H1 (cell line): ENCODE data around the gene ARHGEF12. TPM values are rescaled to one million over a fixed set of nuclear protein-coding genes. Genes with fewer than 3 reads are reported as not detected.
A peak's percentile ranks its signal among the peaks of the same experiment; 100 is the strongest.

Source experiments
- CTCF ChIA-PET: fragments of 300-600 bp; sonication (Branson Sonifier 250); formaldehyde crosslinking; loops from one replicate; lab custom pipeline; 2021; ENCODE audit not compliant: partially characterized antibody; lab: Charles Lee
- POLR2A ChIA-PET: fragments of 300-600 bp; sonication (Branson Sonifier 250); formaldehyde crosslinking; loops from one replicate; lab custom pipeline; 2021; ENCODE audit warnings: inconsistent platforms; ENCODE audit not compliant: partially characterized antibody; lab: Charles Lee
- DNase-seq, 2 experiments: peaks; one replicate each; pipeline versions ENCODE4 v3.0.0 to v3.0.0-alpha.2; 2010 to 2022; ENCODE audit warnings: low spot score in 2 of 2, low read depth in 1 of 2, mixed read lengths in 1 of 2
- FAIRE-seq: peaks from 2 replicates; lab custom pipeline; 2011; peaks lifted over from hg19 to GRCh38; lab: Jason Lieb, UNC
- H2AFZ ChIP-seq: 2 replicates; pipeline ENCODE4 v1.8.1; 2012; ENCODE audit warnings: low read length, inconsistent platforms
- H2AK5ac ChIP-seq: 2 replicates; pipeline ENCODE4 v1.6.1; 2013; ENCODE audit warnings: low read depth, low read length
- H2BK120ac ChIP-seq: replicated peaks from 2 replicates; pipeline ENCODE3; 2013; ENCODE audit warnings: low read depth, low read length, inconsistent platforms
- H2BK12ac ChIP-seq: 2 replicates; pipeline ENCODE4 v1.6.1; 2013; ENCODE audit warnings: low read depth, low read length
- H2BK15ac ChIP-seq: 2 replicates; pipeline ENCODE4 v1.6.1; 2013; ENCODE audit warnings: low read length
- H2BK20ac ChIP-seq: 2 replicates; pipeline ENCODE4 v1.6.1; 2013; ENCODE audit warnings: low read length
- H2BK5ac ChIP-seq: 2 replicates; pipeline ENCODE4 v1.6.1; 2013; ENCODE audit warnings: low read depth, low read length
- H3K14ac ChIP-seq: 2 replicates; pipeline ENCODE4 v1.6.1; 2013; ENCODE audit warnings: inconsistent platforms; ENCODE audit not compliant: insufficient read length
- H3K18ac ChIP-seq: 2 replicates; pipeline ENCODE4 v1.6.1; 2013; ENCODE audit warnings: low read length; ENCODE audit errors: extremely low read depth
- H3K23ac ChIP-seq: 2 replicates; pipeline ENCODE4 v1.6.1; 2013; ENCODE audit warnings: inconsistent platforms; ENCODE audit not compliant: insufficient read length
- H3K23me2 ChIP-seq: 2 replicates; pipeline ENCODE4 v1.6.1; 2013; ENCODE audit warnings: low read depth, low read length
- H3K27ac ChIP-seq: 2 replicates; pipeline ENCODE4 v1.6.1; 2011; ENCODE audit warnings: low read depth, low read length, inconsistent platforms
- H3K27me3 ChIP-seq, 4 experiments: replicated peaks in 1 of 4; 1 replicate in 1 of 4; 2 replicates in 3 of 4; pipeline versions ENCODE4 v1.6.1 to v1.8.1; 2011 to 2013; ENCODE audit warnings: low read length in 3 of 4, mild to moderate bottlenecking in 3 of 4, inconsistent platforms in 2 of 4, mixed read lengths in 2 of 4, moderate library complexity in 1 of 4; ENCODE audit not compliant: control insufficient read depth in 3 of 4, insufficient read depth in 3 of 4; ENCODE audit errors: extremely low read depth in 1 of 4
- H3K36me3 ChIP-seq, 4 experiments: 2 replicates each; pipeline versions ENCODE4 v1.6.1 to v1.8.1; 2011 to 2013; ENCODE audit warnings: mild to moderate bottlenecking in 4 of 4, low read length in 3 of 4, moderate library complexity in 2 of 4, control low read depth in 1 of 4, inconsistent platforms in 1 of 4; ENCODE audit not compliant: insufficient read depth in 4 of 4, control insufficient read depth in 2 of 4
- H3K4ac ChIP-seq: replicated peaks from 2 replicates; pipeline ENCODE3; 2013; ENCODE audit warnings: low read length, low read depth, mixed read lengths, inconsistent platforms; ENCODE audit not compliant: insufficient read length
- H3K4me1 ChIP-seq, 4 experiments: replicated peaks in 1 of 4; 1 replicate in 1 of 4; 2 replicates in 3 of 4; pipeline versions ENCODE4 v1.6.1 to v1.8.1; 2011 to 2013; ENCODE audit warnings: low read length in 3 of 4, inconsistent platforms in 2 of 4, mixed read lengths in 1 of 4; ENCODE audit not compliant: insufficient read depth in 4 of 4, control insufficient read depth in 3 of 4
- H3K4me2 ChIP-seq, 2 experiments: 2 replicates each; pipeline versions ENCODE4 v1.6.1 to v1.8.1; 2011 to 2013; ENCODE audit warnings: low read depth in 2 of 2, low read length in 2 of 2, control low read depth in 1 of 2, inconsistent platforms in 1 of 2, mild to moderate bottlenecking in 1 of 2; ENCODE audit not compliant: insufficient read depth in 1 of 2
- H3K4me3 ChIP-seq, 4 experiments: fragments of 200-600, 300-600 bp in 1 of 4; sonication (generic), shearing (Covaris generic), sonication (Bioruptor Twin) in 1 of 4; 2 replicates each; pipeline versions ENCODE4 v1.5.1 to v1.8.1; 2011 to 2016; ENCODE audit warnings: low read length in 4 of 4, low read depth in 3 of 4, control low read depth in 2 of 4, inconsistent platforms in 2 of 4, mild to moderate bottlenecking in 2 of 4, mixed read lengths in 1 of 4, moderate library complexity in 1 of 4; ENCODE audit not compliant: insufficient read depth in 2 of 4; ENCODE audit errors: extremely low read depth in 1 of 4
- H3K56ac ChIP-seq: replicated peaks from 2 replicates; pipeline ENCODE3; 2013; ENCODE audit warnings: low read depth, mild to moderate bottlenecking, mixed read lengths, low read length, inconsistent platforms; ENCODE audit not compliant: insufficient read length
- H3K79me1 ChIP-seq: 2 replicates; pipeline ENCODE4 v1.6.1; 2013; ENCODE audit warnings: low read depth, low read length, control low read depth
- H3K79me2 ChIP-seq, 2 experiments: 2 replicates each; pipeline versions ENCODE4 v1.6.1 to v1.8.1; 2012 to 2013; ENCODE audit warnings: low read length in 2 of 2, mild to moderate bottlenecking in 2 of 2, inconsistent platforms in 1 of 2; ENCODE audit not compliant: insufficient read depth in 2 of 2, control insufficient read depth in 1 of 2
- H3K9ac ChIP-seq, 4 experiments: replicated peaks in 1 of 4; 1 replicate in 1 of 4; 2 replicates in 3 of 4; pipeline versions ENCODE4 v1.6.1 to v1.8.1; 2011 to 2013; ENCODE audit warnings: low read depth in 3 of 4, low read length in 3 of 4, control low read depth in 2 of 4, mild to moderate bottlenecking in 2 of 4, moderate library complexity in 2 of 4, inconsistent platforms in 1 of 4; ENCODE audit errors: extremely low read depth in 1 of 4
- H3K9me3 ChIP-seq, 2 experiments: 2 replicates each; pipeline versions ENCODE4 v1.6.1 to v1.8.1; 2012 to 2013; ENCODE audit warnings: mild to moderate bottlenecking in 2 of 2, moderate library complexity in 2 of 2, control low read depth in 1 of 2, inconsistent platforms in 1 of 2, low read depth in 1 of 2, low read length in 1 of 2, mixed read lengths in 1 of 2; ENCODE audit not compliant: insufficient read depth in 2 of 2
- H4K20me1 ChIP-seq, 2 experiments: replicated peaks in 1 of 2; 2 replicates each; pipeline versions ENCODE3 to v1.8.1; 2011 to 2013; ENCODE audit warnings: inconsistent platforms in 2 of 2, low read length in 2 of 2, mild to moderate bottlenecking in 1 of 2; ENCODE audit not compliant: insufficient read depth in 2 of 2, control insufficient read depth in 1 of 2
- H4K5ac ChIP-seq: 2 replicates; pipeline ENCODE4 v1.6.1; 2013; ENCODE audit warnings: low read length, low read depth, mixed read lengths, inconsistent platforms; ENCODE audit not compliant: insufficient read length
- H4K8ac ChIP-seq: 2 replicates; pipeline ENCODE4 v1.8.0; 2013; ENCODE audit warnings: mild to moderate bottlenecking, moderate library complexity, low read length, inconsistent platforms; ENCODE audit not compliant: insufficient read depth; ENCODE audit errors: extremely low read depth
- H4K91ac ChIP-seq: replicated peaks from 2 replicates; pipeline ENCODE3; 2013; ENCODE audit warnings: low read length, mixed read lengths, inconsistent platforms; ENCODE audit not compliant: insufficient read length
- CTBP2 ChIP-seq: IDR thresholded peaks from 2 replicates; pipeline ENCODE4 v1.7.0; 2011; ENCODE audit warnings: borderline replicate concordance, mild to moderate bottlenecking, moderate library complexity, mixed read lengths, low read length; ENCODE audit not compliant: insufficient read depth, insufficient read length
- FOSL1 ChIP-seq: IDR thresholded peaks from 2 replicates; pipeline ENCODE4 v1.6.1; 2011; ENCODE audit warnings: mild to moderate bottlenecking, low read depth, low read length, moderate library complexity; ENCODE audit not compliant: insufficient read depth
- MAFK ChIP-seq: IDR thresholded peaks from 2 replicates; pipeline ENCODE4 v1.6.1; 2012; ENCODE audit warnings: low read depth, mild to moderate bottlenecking, improper control_type of control experiment, low read length
- PHF8 ChIP-seq: fragments of 200-600 bp; sonication (generic); conservative IDR thresholded peaks from 2 replicates; pipeline ENCODE4 v1.7.1; 2012; ENCODE audit warnings: low read depth, mild to moderate bottlenecking, inconsistent platforms, low read length, moderate library complexity
- POLR2AphosphoS5 ChIP-seq: IDR thresholded peaks from 2 replicates; pipeline ENCODE4 v1.6.1; 2011; ENCODE audit warnings: low read depth, low read length
- RXRA ChIP-seq: IDR thresholded peaks from 2 replicates; pipeline ENCODE4 v1.6.1; 2011; ENCODE audit warnings: low read depth, mild to moderate bottlenecking, low read length, moderate library complexity; ENCODE audit not compliant: insufficient read depth
- SUZ12 ChIP-seq: fragments of 200-600 bp; sonication (generic); IDR thresholded peaks from 2 replicates; pipeline ENCODE4 v1.6.1; 2012; ENCODE audit warnings: mild to moderate bottlenecking, inconsistent platforms, low read length, moderate library complexity, mixed read lengths
- TAF1 ChIP-seq: IDR thresholded peaks from 2 replicates; pipeline ENCODE4 v1.6.1; 2011; ENCODE audit warnings: mild to moderate bottlenecking, low read depth, low read length
- TEAD4 ChIP-seq: IDR thresholded peaks from 2 replicates; pipeline ENCODE4 v1.6.1; 2012; ENCODE audit warnings: low read depth, low read length, inconsistent platforms, mixed read lengths
- WGBS, 2 experiments: shearing (Covaris generic) in 1 of 2; methylation state at CpG; one replicate each; pipeline versions ENCODE4 v1.1.6 to v1.1.7; 2013 to 2015; ENCODE audit warnings: low lambda C conversion rate in 2 of 2, mixed read lengths in 2 of 2, inconsistent platforms in 1 of 2, low coverage in 1 of 2, missing lambda C conversion rate in 1 of 2; ENCODE audit not compliant: insufficient replicate concordance in 2 of 2, insufficient coverage in 1 of 2, insufficient read length in 1 of 2; ENCODE audit errors: extremely low coverage in 1 of 2, missing lambda C conversion rate in 1 of 2; 5-methylcytosine and 5-hydroxymethylcytosine counted together
- polyA plus RNA-seq, 7 experiments: library from polyadenylated mRNA; depleted of rRNA in 3 of 7; stranded (reverse) in 5 of 7; unstranded in 2 of 7; fragments of >200 nt in 5 of 7; fragments of 200-250 nt in 2 of 7; gene quantifications; 1 replicate in 5 of 7; 2 replicates in 1 of 7; 4 replicates in 1 of 7; pipeline versions ENCODE4 v1.2.1 to v1.2.3, GENCODE V29; 2011 to 2013; ENCODE audit warnings: missing spikeins in 2 of 7, mixed read lengths in 2 of 7
- total RNA-seq: library from RNA; stranded (reverse); fragmentation: NEBNext Ultra II Directional; extraction: Animal tissue kit (Norgen Biotek cat#: 25700); gene quantifications from 2 replicates; pipeline ENCODE4 v1.2.1, GENCODE V29; 2021
- TF ChIP-seq, protein P1 (sequence below): IDR thresholded peaks from 2 replicates; pipeline ENCODE4 v1.6.1; 2012; ENCODE audit warnings: low read length, inconsistent platforms
- TF ChIP-seq, protein P2 (sequence below): IDR thresholded peaks from 2 replicates; pipeline ENCODE4 v1.6.1; 2011; ENCODE audit warnings: low read depth, mild to moderate bottlenecking, low read length; ENCODE audit not compliant: insufficient read depth

Gene ARHGEF12
- total and polyA plus RNA-seq, 2 of the 8 experiments (the other 6 are each of a cell fraction or from before 2014, with no cell fraction given) = 5.1 to 33.7 TPM

DNA sequence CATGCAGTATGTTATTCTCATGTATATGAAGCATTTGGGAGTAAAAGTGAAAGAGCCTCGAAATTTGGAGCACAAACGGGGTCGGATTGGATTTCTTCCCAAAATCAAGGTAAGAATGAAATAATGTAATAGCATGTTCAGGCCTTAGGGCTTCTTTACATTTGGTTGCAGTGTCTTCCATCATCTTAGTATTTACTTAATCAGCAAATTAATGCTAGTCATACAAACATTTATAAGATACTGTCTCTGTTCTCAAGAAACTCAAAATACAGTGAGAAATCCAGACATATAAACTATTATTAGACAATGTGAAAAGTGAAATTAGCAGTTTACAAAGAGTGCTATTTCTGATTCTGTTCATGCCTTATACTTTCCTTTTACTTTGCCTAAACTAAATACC is 112.0 kb downstream of the ARHGEF12 start:
- Histone ChIP-seq H4K91ac (no peak overlapping the region), H4K5ac (no peak overlapping the region), H2AK5ac (no peak overlapping the region), H3K4ac (no peak overlapping the region), H3K9me3 (no peaks in the 10 kb centered on the region), H2BK120ac (no peak overlapping the region), H3K14ac (no peak overlapping the region), H3K27ac (no peak overlapping the region), H4K20me1 (no peaks in the 10 kb centered on the region), H3K18ac (no peak overlapping the region), H3K23me2 (no peaks in the 10 kb centered on the region; the same call in 1 of the 2 replicates), H3K4me1 (peaks cover 0 to 3% (median 0%) of the 10 kb centered on the region in 4 experiments; a peak in 1 of 7 replicates), H3K79me1 (no peaks in the 10 kb centered on the region), H3K27me3 (no peaks in the 10 kb centered on the region), H2BK5ac (no peak overlapping the region), H3K4me3 (no peak overlapping the region), H3K9ac (no peak overlapping the region), H4K8ac (no peak overlapping the region), H2AFZ (no peak overlapping the region), H2BK15ac (no peak overlapping the region), H2BK20ac (no peak overlapping the region), H3K23ac (no peak overlapping the region), H3K4me2 (0 out of 4 replicates have a peak overlapping the region, but pooled peaks of 1 of the 2 experiments have one; percentile 0), H3K79me2 (no peaks in the 10 kb centered on the region), H2BK12ac (no peak overlapping the region), H3K56ac (no peak overlapping the region), H3K36me3 (peaks cover 0 to 50% (median 12%) of the 10 kb centered on the region in 4 experiments; a peak in 6 of 8 replicates)
- ChIA-PET CTCF (no interaction called here), POLR2A (no interaction called here)
- DNase-seq = no peak
- 76% methylated on average over 3 of the region's 3 CpGs; no CpG with 5 or more reads in 1 of the 2 experiments for WGBS, 2 experiments
- FAIRE-seq = no peak
- no peak for TF ChIP-seq MAFK
- TF ChIP-seq SUZ12 = no peak
- TF ChIP-seq RXRA = no peak
- no peak for TF ChIP-seq TAF1
- TF ChIP-seq TEAD4 = no peak
- TF ChIP-seq CTBP2 = no peak
- TF ChIP-seq, protein P1, sequence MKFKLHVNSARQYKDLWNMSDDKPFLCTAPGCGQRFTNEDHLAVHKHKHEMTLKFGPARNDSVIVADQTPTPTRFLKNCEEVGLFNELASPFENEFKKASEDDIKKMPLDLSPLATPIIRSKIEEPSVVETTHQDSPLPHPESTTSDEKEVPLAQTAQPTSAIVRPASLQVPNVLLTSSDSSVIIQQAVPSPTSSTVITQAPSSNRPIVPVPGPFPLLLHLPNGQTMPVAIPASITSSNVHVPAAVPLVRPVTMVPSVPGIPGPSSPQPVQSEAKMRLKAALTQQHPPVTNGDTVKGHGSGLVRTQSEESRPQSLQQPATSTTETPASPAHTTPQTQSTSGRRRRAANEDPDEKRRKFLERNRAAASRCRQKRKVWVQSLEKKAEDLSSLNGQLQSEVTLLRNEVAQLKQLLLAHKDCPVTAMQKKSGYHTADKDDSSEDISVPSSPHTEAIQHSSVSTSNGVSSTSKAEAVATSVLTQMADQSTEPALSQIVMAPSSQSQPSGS = no peak
- no peak for TF ChIP-seq POLR2AphosphoS5
- TF ChIP-seq, protein P2, sequence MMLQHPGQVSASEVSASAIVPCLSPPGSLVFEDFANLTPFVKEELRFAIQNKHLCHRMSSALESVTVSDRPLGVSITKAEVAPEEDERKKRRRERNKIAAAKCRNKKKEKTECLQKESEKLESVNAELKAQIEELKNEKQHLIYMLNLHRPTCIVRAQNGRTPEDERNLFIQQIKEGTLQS = no peak
- no peak for TF ChIP-seq PHF8
- TF ChIP-seq FOSL1 = no peak
